Esophagus muscularis mucosa (tissue), 4 donors: ENCODE measurements around the gene MLN. TPM values are rescaled to one million over a fixed set of nuclear protein-coding genes. Genes with fewer than 3 reads are reported as not detected.

Experiments
- DNase-seq: peaks from one replicate; pipeline ENCODE4 v3.0.0-alpha.2; 2017; ENCODE audit errors: extremely low spot score
- H3K27ac ChIP-seq, 4 donors: fragments of 200-600 bp; sonication (generic); replicated peaks in 1 of 4; 1 replicate in 3 of 4; 2 replicates in 1 of 4; pipeline ENCODE4 v1.5.1; 2016 to 2019; ENCODE audit warnings: mild to moderate bottlenecking in 1 of 4
- H3K27me3 ChIP-seq, 4 donors: fragments of 200-600 bp; sonication (generic); one replicate each; pipeline versions ENCODE4 v1.5.1 to v1.6.0; 2016 to 2019
- H3K36me3 ChIP-seq, 4 donors: fragments of 200-600 bp; sonication (generic); one replicate each; pipeline ENCODE4 v1.5.1; 2016 to 2019
- H3K4me1 ChIP-seq, 4 donors: fragments of 200-600 bp; sonication (generic); one replicate each; pipeline ENCODE4 v1.5.1; 2016 to 2019
- H3K4me3 ChIP-seq, 4 donors: fragments of 200-600 bp; sonication (generic); 1 replicate in 2 of 4; 2 replicates in 2 of 4; pipeline ENCODE4 v1.5.1; 2016 to 2019; ENCODE audit warnings: mild to moderate bottlenecking in 4 of 4, moderate library complexity in 1 of 4
- H3K9me3 ChIP-seq, 4 donors: fragments of 200-600 bp; sonication (generic); 1 replicate in 3 of 4; 2 replicates in 1 of 4; pipeline ENCODE4 v1.5.1; 2016 to 2019
- EP300 ChIP-seq: sonication (generic); formaldehyde crosslinking; IDR thresholded peaks from one replicate; pipeline ENCODE4 v1.6.1; 2017; ENCODE audit warnings: antibody characterized with exemption
- POLR2A ChIP-seq: fragments of 450-650 bp; IDR thresholded peaks from one replicate; pipeline ENCODE4 v1.6.1; 2017; ENCODE audit warnings: antibody characterized with exemption, moderate library complexity, mild to moderate bottlenecking, low read depth
- POLR2AphosphoS5 ChIP-seq, 2 donors: sonication (generic); formaldehyde crosslinking; IDR thresholded peaks; one replicate each; pipeline ENCODE4 v1.6.1; 2017; ENCODE audit warnings: antibody characterized with exemption in 2 of 2
- WGBS: methylation state at CpG from one replicate; pipeline ENCODE4 v1.1.5; 2018; 5-methylcytosine and 5-hydroxymethylcytosine counted together
- intact Hi-C: fragments of 100-400 bp; cut with DNase I; formaldehyde crosslinking; loops from one replicate; pipeline ENCODE4 v1.15.1; 2023
- total RNA-seq, 4 donors: library from RNA; depleted of rRNA; stranded (reverse); fragments of >200 nt; gene quantifications; one replicate each; pipeline versions ENCODE4 v1.1.0 to v1.2.1, GENCODE V29; 2016
- TF ChIP-seq, protein P1 (sequence below), 3 experiments: fragments of 200-600 bp in 2 of 3; fragments of 450-650 bp in 1 of 3; sonication (generic) in 2 of 3; IDR thresholded peaks; one replicate each; pipeline ENCODE4 v1.5.1; 2017 to 2019; ENCODE audit warnings: antibody characterized with exemption in 3 of 3, mild to moderate bottlenecking in 2 of 3, moderate library complexity in 1 of 3

Gene MLN
- total RNA-seq, 4 donors from 2014 or later = not detected

GRCh38 chr6:33756211-33756954 is 47.4 kb downstream of the MLN start:
- Histone ChIP-seq H3K27me3 (peaks cover 0 to 6% (median 1%) of the 10 kb centered on the region in 4 donors), H3K27ac (no peak overlapping the region), H3K36me3 (no peaks in the 10 kb centered on the region), H3K4me3 (no peak overlapping the region), H3K4me1 (peaks cover 0 to 6% (median under 1%) of the 10 kb centered on the region in 4 donors), H3K9me3 (no peaks in the 10 kb centered on the region)
- TF ChIP-seq, protein P1, sequence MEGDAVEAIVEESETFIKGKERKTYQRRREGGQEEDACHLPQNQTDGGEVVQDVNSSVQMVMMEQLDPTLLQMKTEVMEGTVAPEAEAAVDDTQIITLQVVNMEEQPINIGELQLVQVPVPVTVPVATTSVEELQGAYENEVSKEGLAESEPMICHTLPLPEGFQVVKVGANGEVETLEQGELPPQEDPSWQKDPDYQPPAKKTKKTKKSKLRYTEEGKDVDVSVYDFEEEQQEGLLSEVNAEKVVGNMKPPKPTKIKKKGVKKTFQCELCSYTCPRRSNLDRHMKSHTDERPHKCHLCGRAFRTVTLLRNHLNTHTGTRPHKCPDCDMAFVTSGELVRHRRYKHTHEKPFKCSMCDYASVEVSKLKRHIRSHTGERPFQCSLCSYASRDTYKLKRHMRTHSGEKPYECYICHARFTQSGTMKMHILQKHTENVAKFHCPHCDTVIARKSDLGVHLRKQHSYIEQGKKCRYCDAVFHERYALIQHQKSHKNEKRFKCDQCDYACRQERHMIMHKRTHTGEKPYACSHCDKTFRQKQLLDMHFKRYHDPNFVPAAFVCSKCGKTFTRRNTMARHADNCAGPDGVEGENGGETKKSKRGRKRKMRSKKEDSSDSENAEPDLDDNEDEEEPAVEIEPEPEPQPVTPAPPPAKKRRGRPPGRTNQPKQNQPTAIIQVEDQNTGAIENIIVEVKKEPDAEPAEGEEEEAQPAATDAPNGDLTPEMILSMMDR (IDR thresholded peaks at IDR 0.05) = no peak
- no peak for TF ChIP-seq POLR2AphosphoS5 (IDR thresholded peaks at IDR 0.05)
- no peak for DNase-seq
- 86% methylated on average over 12 of the region's 12 CpGs for WGBS
- intact Hi-C loops = no loop called here

GRCh38 chr6:33755070-33755869 is 48.5 kb downstream of the MLN start:
- no peaks in the 10 kb centered on the region for H3K36me3 ChIP-seq
- H3K9me3 ChIP-seq = no peaks in the 10 kb centered on the region
- no peaks in the 10 kb centered on the region for H3K4me1 ChIP-seq
- TF ChIP-seq, protein P1 (IDR thresholded peaks at IDR 0.05) = no peak
- no peak for TF ChIP-seq EP300
- TF ChIP-seq POLR2A = no peak
- TF ChIP-seq POLR2AphosphoS5 (IDR thresholded peaks at IDR 0.05) = no peak
- no peak overlapping the region for H3K27ac ChIP-seq
- no peak overlapping the region for H3K4me3 ChIP-seq
- no peak for DNase-seq
- H3K27me3 ChIP-seq = peaks cover 0 to 6% (median 1%) of the 10 kb centered on the region in 4 donors
- 84% methylated on average over 13 of the region's 13 CpGs for WGBS
- intact Hi-C loops = no loop called here

DNA sequence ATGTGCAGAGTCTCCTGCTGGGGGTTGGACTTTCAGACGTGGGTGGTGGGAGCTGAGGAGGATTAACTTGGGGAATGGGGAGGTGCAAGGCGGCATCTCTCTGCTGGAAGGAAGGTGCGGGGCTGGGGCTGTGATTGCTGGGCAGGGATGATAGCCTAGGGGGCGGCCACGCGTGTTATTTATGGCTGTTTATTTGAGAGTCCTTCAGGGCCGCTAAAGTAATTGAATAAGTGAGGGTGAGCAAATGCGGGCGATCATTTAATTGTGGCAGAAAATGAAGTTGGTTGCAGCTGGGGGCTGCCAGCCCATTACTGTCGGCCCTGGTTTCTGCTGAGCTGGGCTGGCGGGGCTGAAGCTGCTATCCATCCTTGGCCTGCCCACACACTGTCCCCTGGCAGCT is 49.6 kb downstream of the MLN start:
- H3K36me3 ChIP-seq = no peaks in the 10 kb centered on the region
- TF ChIP-seq, protein P1 (IDR thresholded peaks at IDR 0.05) = no peak
- TF ChIP-seq POLR2A (no peak), EP300 (no peak), POLR2AphosphoS5 (IDR thresholded peaks at IDR 0.05) (no peak)
- intact Hi-C loops = no loop called here

GRCh38 chr6:33752646-33753015 is 51.2 kb downstream of the MLN start:
- Histone ChIP-seq H3K27ac (no peak overlapping the region), H3K36me3 (no peaks in the 10 kb centered on the region), H3K27me3 (peaks cover 0 to 6% (median 1%) of the 10 kb centered on the region in 4 donors), H3K4me1 (no peaks in the 10 kb centered on the region), H3K9me3 (no peaks in the 10 kb centered on the region), H3K4me3 (no peak overlapping the region)
- no peak for DNase-seq
- intact Hi-C loops = no loop called here
- WGBS = 94% methylated on average over 1 of the region's 1 CpG
- TF ChIP-seq POLR2AphosphoS5 (IDR thresholded peaks at IDR 0.05) (no peak), EP300 (no peak), POLR2A (no peak)
- TF ChIP-seq, protein P1 (IDR thresholded peaks at IDR 0.05) = no peak

More for the DNA sequence above, 49.6 kb downstream of the MLN start:
- Histone ChIP-seq H3K4me1 (no peaks in the 10 kb centered on the region), H3K9me3 (no peaks in the 10 kb centered on the region), H3K27ac (no peak overlapping the region), H3K27me3 (peaks cover 0 to 6% (median 1%) of the 10 kb centered on the region in 4 donors), H3K4me3 (no peak overlapping the region)
- DNase-seq = no peak
- WGBS = 84% methylated on average over 11 of the region's 11 CpGs
